Adipocyte (in vitro differentiated cells): ENCODE results near the gene NRCAM.

Experiments used
- DNase-seq: peaks from one replicate; pipeline ENCODE4 v3.0.0-alpha.2; 2015; ENCODE audit warnings: low read depth
- H3K27me3 ChIP-seq: replicated peaks from 2 replicates; pipeline ENCODE4 v1.7.0; 2013; ENCODE audit warnings: mild to moderate bottlenecking, low read length, moderate library complexity; ENCODE audit not compliant: control insufficient read depth, insufficient read depth
- H3K36me3 ChIP-seq: 2 replicates; pipeline ENCODE4 v1.7.0; 2013; ENCODE audit warnings: low read length, mild to moderate bottlenecking, moderate library complexity; ENCODE audit not compliant: control insufficient read depth, insufficient read depth, severe bottlenecking
- H3K4me1 ChIP-seq: 2 replicates; pipeline ENCODE4 v1.7.0; 2013; ENCODE audit warnings: mild to moderate bottlenecking, low read length, moderate library complexity; ENCODE audit not compliant: control insufficient read depth, insufficient read depth
- H3K4me3 ChIP-seq: 2 replicates; pipeline ENCODE4 v1.7.0; 2013; ENCODE audit warnings: mild to moderate bottlenecking, low read length, moderate library complexity
- H3K9ac ChIP-seq: 2 replicates; pipeline ENCODE4 v1.7.0; 2013; ENCODE audit warnings: mild to moderate bottlenecking, low read length, moderate library complexity
- H3K9me3 ChIP-seq: 2 replicates; pipeline ENCODE4 v1.7.0; 2013; ENCODE audit warnings: mild to moderate bottlenecking, low read length, moderate library complexity; ENCODE audit not compliant: control insufficient read depth

The NRCAM gene

GRCh38 chr7:108235451-108236061 lies 220.7 kb downstream of the NRCAM start:
- peak; percentile 32 for DNase-seq
- H3K36me3 ChIP-seq: peaks cover 33% of the 10 kb centered on the region
- H3K27me3 ChIP-seq: no peaks in the 10 kb centered on the region
- peaks cover 31% of the 10 kb centered on the region for H3K4me1 ChIP-seq
- peak overlapping the region; percentile 61 for H3K9ac ChIP-seq
- H3K4me3 ChIP-seq: no peak overlapping the region
- H3K9me3 ChIP-seq: no peaks in the 10 kb centered on the region

- H3K4me1 ChIP-seq: peaks cover 31% of the 10 kb centered on the region
- peaks cover 38% of the 10 kb centered on the region for H3K36me3 ChIP-seq
- DNase-seq: peak; percentile 24
- H3K9ac ChIP-seq: peak overlapping the region; percentile 61
- H3K4me3 ChIP-seq: no peak overlapping the region
- no peaks in the 10 kb centered on the region for H3K9me3 ChIP-seq
- H3K27me3 ChIP-seq: no peaks in the 10 kb centered on the region
Measured at GRCh38 chr7:108234971-108235450, 221.2 kb downstream of the NRCAM start.

DNA sequence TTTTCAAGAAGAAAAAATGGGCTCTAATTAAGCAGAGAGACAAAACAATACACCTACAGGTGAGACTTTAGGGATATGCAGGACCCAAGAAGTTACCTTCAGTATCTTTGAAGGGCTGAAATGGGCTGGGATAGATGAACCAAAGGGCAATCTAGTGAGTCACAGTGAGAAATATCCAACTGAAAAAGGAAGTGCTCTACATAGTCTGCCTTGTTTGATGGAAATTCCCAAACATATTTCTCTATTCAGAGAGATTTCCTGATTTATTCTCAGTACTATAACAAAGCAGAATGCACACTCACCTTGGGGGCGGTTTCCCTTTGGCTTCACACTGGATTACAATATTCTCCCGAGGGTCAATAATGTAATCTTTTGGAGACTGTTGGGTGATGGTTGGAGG lies 222.0 kb downstream of the NRCAM start:
- peak; percentile 24 for DNase-seq
- H3K4me1 ChIP-seq: peaks cover 31% of the 10 kb centered on the region
- H3K9me3 ChIP-seq: no peaks in the 10 kb centered on the region
- H3K4me3 ChIP-seq: no peak overlapping the region
- H3K36me3 ChIP-seq: peaks cover 45% of the 10 kb centered on the region
- peak overlapping the region; percentile 61 for H3K9ac ChIP-seq
- no peaks in the 10 kb centered on the region for H3K27me3 ChIP-seq

DNA sequence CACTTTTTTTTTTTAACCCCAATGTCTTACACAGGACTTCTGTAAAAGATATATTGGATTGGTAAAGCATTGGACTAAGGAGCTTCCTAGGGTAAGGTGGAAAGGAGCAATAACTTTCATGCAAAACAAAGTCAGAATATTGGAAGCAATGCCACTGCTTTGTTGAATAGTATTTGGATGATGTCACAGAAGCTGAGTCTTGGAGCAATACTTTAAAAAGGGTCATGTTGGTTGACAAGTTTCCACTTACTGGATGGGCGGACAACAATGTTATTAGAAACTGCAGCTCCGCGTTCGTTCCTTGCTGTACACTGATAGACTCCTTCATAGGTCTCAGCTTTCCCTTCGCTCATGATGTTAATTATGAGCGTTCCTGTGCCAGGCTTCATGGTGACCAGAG lies 224.2 kb downstream of the NRCAM start:
- no peak for DNase-seq
- H3K27me3 ChIP-seq: no peaks in the 10 kb centered on the region
- H3K9me3 ChIP-seq: no peaks in the 10 kb centered on the region
- peaks cover 35% of the 10 kb centered on the region for H3K4me1 ChIP-seq
- H3K9ac ChIP-seq: no peak overlapping the region
- H3K36me3 ChIP-seq: peaks cover 60% of the 10 kb centered on the region
- H3K4me3 ChIP-seq: no peak overlapping the region

- no peaks in the 10 kb centered on the region for H3K27me3 ChIP-seq
- peaks cover 62% of the 10 kb centered on the region for H3K36me3 ChIP-seq
- no peak overlapping the region for H3K4me3 ChIP-seq
- H3K9ac ChIP-seq: no peak overlapping the region
- DNase-seq: no peak
- no peaks in the 10 kb centered on the region for H3K9me3 ChIP-seq
- H3K4me1 ChIP-seq: peaks cover 38% of the 10 kb centered on the region
Measured at GRCh38 chr7:108231221-108231620, 225.0 kb downstream of the NRCAM start.

DNA sequence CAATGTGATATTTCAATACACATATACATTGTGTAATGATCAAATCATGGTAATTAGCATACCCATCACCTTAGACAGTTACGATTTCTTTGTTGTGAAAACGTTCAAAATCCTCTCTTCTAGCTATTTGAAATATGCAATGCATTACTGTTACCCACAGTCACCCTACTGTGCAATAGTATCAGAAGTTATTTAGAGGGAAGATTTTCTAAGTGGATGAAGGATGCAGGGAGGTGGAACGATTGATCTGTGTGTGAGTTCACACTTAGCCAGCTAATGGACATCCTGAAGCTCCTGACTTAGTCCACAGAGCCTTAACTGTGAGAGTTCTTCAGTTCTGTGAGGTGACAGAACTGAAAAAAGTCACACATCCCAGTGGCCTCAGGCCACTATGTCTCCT lies 228.9 kb downstream of the NRCAM start:
- no peaks in the 10 kb centered on the region for H3K27me3 ChIP-seq
- H3K4me1 ChIP-seq: peaks cover 46% of the 10 kb centered on the region
- H3K9ac ChIP-seq: no peak overlapping the region
- peaks cover 66% of the 10 kb centered on the region for H3K36me3 ChIP-seq
- no peak for DNase-seq
- no peaks in the 10 kb centered on the region for H3K9me3 ChIP-seq
- H3K4me3 ChIP-seq: no peak overlapping the region

DNA sequence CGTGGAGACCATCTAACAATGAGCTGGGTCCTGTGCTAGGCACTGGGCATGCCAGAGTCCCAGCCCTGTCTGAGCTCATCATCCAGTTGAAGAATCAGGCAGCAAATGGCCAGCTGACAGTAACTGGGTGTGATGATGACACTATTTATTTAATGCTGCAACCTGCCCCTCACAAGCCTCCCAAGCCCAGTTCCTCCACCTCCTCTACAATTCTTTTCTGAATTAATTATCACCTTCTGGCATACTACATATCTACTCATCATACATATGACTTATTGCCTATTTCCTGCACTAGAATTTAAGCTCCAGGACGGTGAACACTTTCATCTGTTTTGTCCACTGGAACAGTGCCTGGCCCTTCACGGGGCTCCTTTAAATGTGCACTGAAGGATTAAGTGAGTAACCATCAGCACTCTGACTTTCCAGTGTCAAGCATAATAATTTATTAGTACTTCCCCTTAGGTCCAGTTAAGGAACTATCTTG lies 229.4 kb downstream of the NRCAM start:
- Histone ChIP-seq H3K9ac (no peak overlapping the region), H3K4me1 (peaks cover 51% of the 10 kb centered on the region), H3K4me3 (no peak overlapping the region), H3K9me3 (no peaks in the 10 kb centered on the region), H3K36me3 (peaks cover 63% of the 10 kb centered on the region), H3K27me3 (no peaks in the 10 kb centered on the region)
- no peak for DNase-seq

DNA sequence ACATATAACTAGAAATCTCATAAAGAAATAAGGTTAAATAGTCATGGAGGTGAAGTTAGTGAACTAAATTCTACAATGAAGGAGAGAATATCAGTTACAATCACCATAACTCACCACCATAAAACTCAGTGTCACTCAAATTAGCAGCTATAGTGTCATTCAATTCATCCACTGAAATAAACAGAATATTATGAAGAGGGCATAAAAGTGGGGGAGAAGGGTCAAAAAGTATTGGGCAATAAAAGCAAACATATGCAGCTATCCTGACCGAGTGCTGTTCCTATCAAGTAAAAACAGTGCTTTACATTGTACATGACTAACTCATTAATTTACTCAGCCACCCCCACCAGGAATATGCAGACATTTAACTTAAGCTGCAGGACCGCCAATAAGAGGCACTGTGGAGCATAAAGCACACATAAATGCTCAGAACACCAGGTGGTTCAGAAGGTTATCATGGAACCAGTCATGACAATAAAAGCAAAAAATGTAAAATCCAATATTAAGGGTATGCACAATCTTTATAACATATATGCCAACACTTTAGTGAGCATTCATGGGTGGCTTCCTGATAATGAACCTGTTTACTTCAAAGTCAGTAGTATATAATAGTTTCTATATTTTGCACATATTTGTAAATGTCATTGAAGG lies 230.6 kb downstream of the NRCAM start:
- no peak for DNase-seq
- H3K4me1 ChIP-seq: peaks cover 52% of the 10 kb centered on the region

GRCh38 chr7:108224387-108224786 lies 231.8 kb downstream of the NRCAM start:
- Histone ChIP-seq H3K36me3 (peaks cover 48% of the 10 kb centered on the region), H3K4me3 (peak overlapping the region; percentile 51), H3K9ac (no peak overlapping the region), H3K4me1 (peaks cover 52% of the 10 kb centered on the region), H3K9me3 (no peaks in the 10 kb centered on the region), H3K27me3 (no peaks in the 10 kb centered on the region)
- DNase-seq: no peak

More for the DNA sequence above, 230.6 kb downstream of the NRCAM start:
- no peak overlapping the region for H3K9ac ChIP-seq
- no peaks in the 10 kb centered on the region for H3K27me3 ChIP-seq
- H3K36me3 ChIP-seq: peaks cover 54% of the 10 kb centered on the region
- H3K4me3 ChIP-seq: peak overlapping the region; percentile 51
- no peaks in the 10 kb centered on the region for H3K9me3 ChIP-seq

DNA sequence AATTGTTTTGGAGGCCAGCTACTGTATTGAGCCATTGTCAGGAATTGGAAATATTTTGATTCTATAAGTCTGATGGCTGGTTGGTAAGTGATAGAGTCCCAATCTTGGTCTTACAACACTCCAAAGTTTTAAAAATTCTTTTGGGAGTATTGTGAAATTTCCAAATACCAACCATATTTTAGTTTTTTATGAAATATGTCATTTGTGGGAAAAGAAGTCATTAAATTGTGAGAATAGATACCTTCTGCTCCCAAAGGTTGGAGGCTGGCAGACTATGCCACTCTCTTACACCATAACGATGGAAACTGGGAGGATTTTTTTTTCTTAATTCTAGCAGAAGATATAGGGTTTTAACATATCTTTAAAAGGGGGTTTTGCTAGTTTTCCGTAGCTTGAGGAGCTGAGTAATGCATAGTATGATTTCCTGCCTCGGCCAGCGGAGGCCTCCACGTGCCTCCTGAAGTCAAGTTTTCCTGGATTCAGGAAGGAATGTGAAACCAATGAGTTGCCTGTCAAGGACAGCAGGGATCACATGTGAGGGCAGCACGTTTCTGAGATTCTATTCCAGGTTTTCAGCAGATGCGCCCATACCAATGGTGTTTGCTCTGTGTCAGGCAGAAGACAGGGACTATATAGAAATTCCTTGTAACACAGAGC lies 233.9 kb downstream of the NRCAM start:
- peak; percentile 43 for DNase-seq

More for the DNA sequence above, 233.9 kb downstream of the NRCAM start:
- Histone ChIP-seq H3K27me3 (no peaks in the 10 kb centered on the region), H3K9ac (peak overlapping the region; percentile 32), H3K36me3 (peaks cover 30% of the 10 kb centered on the region), H3K9me3 (no peaks in the 10 kb centered on the region), H3K4me3 (peak overlapping the region; percentile 6), H3K4me1 (peaks cover 51% of the 10 kb centered on the region)
